WTC11 (cell line): Measurements from ENCODE around the gene DENND1C. TPM values are rescaled to one million over a fixed set of nuclear protein-coding genes. Genes with fewer than 3 reads are reported as not detected.

Experiments
- ATAC-seq: fragments of 200-7000 bp; cut with Tn5 transposase; 2 replicates; pipeline ENCODE4 v1.10.0; 2021; ENCODE audit warnings: mild to moderate bottlenecking, moderate library complexity
- CTCF ChIA-PET: fragments of 300-600 bp; sonication (Branson Sonifier 250); formaldehyde crosslinking; loops from one replicate; lab custom pipeline; 2021; ENCODE audit warnings: antibody characterized with exemption; lab: Charles Lee
- POLR2A ChIA-PET: fragments of 350-600 bp; sonication (Branson Sonifier 250); formaldehyde crosslinking; loops from one replicate; lab custom pipeline; 2021; ENCODE audit warnings: antibody characterized with exemption; lab: Charles Lee
- DNase-seq: peaks from one replicate; pipeline ENCODE4 v3.0.0; 2021; ENCODE audit warnings: low spot score
- H3K27ac Mint-ChIP-seq: 2 replicates; pipeline ENCODE4 v1.8.0; 2021; ENCODE audit warnings: mixed read lengths
- H3K27me3 Mint-ChIP-seq: 2 replicates; pipeline ENCODE4 v1.8.0; 2021; ENCODE audit warnings: low read depth, mild to moderate bottlenecking, moderate library complexity, mixed read lengths
- H3K36me3 Mint-ChIP-seq: 2 replicates; pipeline ENCODE4 v1.8.0; 2021; ENCODE audit warnings: mixed read lengths
- H3K4me1 Mint-ChIP-seq: 2 replicates; pipeline ENCODE4 v1.8.0; 2022; ENCODE audit warnings: mixed read lengths
- H3K4me3 Mint-ChIP-seq: 2 replicates; pipeline ENCODE4 v1.8.0; 2021; ENCODE audit warnings: mild to moderate bottlenecking, moderate library complexity, mixed read lengths
- H3K9me3 Mint-ChIP-seq: 2 replicates; pipeline ENCODE4 v1.8.0; 2021; ENCODE audit warnings: mixed read lengths
- ATF1 ChIP-seq: sonication (generic); formaldehyde crosslinking; IDR thresholded peaks from 2 replicates; pipeline ENCODE4 v1.8.1; 2023; ENCODE audit warnings: mild to moderate bottlenecking, moderate library complexity, missing genetic modification reagents
- CREM ChIP-seq: sonication (generic); formaldehyde crosslinking; IDR thresholded peaks from 2 replicates; pipeline ENCODE4 v1.8.1; 2022; ENCODE audit warnings: mild to moderate bottlenecking, missing genetic modification reagents, moderate library complexity
- EMX1 ChIP-seq: fragments of 250-450 bp; sonication (Bioruptor Pico); IDR thresholded peaks from 2 replicates; pipeline ENCODE4 v1.8.0; 2021; ENCODE audit warnings: mild to moderate bottlenecking
- FOXJ3 ChIP-seq: sonication (generic); formaldehyde crosslinking; IDR thresholded peaks from 2 replicates; pipeline ENCODE4 v1.9.0; 2021; ENCODE audit warnings: missing genetic modification reagents, mild to moderate bottlenecking, borderline replicate concordance
- JUN ChIP-seq: sonication (generic); formaldehyde crosslinking; IDR thresholded peaks from 2 replicates; pipeline ENCODE4 v1.8.0; 2023; ENCODE audit warnings: mild to moderate bottlenecking, missing genetic modification reagents
- MYBL2 ChIP-seq: sonication (generic); formaldehyde crosslinking; IDR thresholded peaks from 2 replicates; pipeline ENCODE4 v1.8.1; 2023; ENCODE audit warnings: mild to moderate bottlenecking, moderate library complexity, missing genetic modification reagents
- SMAD3 ChIP-seq: sonication (generic); formaldehyde crosslinking; IDR thresholded peaks from 2 replicates; pipeline ENCODE4 v1.8.0; 2022; ENCODE audit warnings: missing genetic modification reagents, mild to moderate bottlenecking, borderline replicate concordance
- SOX15 ChIP-seq: fragments of 250-450 bp; sonication (Bioruptor Pico); IDR thresholded peaks from 2 replicates; pipeline ENCODE4 v1.9.0; 2021; ENCODE audit warnings: mild to moderate bottlenecking
- ZNF138 ChIP-seq: sonication (generic); formaldehyde crosslinking; conservative IDR thresholded peaks from 2 replicates; pipeline ENCODE4 v1.8.1; 2022; ENCODE audit warnings: mild to moderate bottlenecking, moderate library complexity, missing genetic modification reagents
- total RNA-seq: library from RNA; stranded (reverse); gene quantifications from 3 replicates; pipeline ENCODE4 v1.2.3, GENCODE V29; 2021
- TF ChIP-seq, protein P1 (sequence below): sonication (generic); formaldehyde crosslinking; IDR thresholded peaks from 2 replicates; pipeline ENCODE4 v1.8.0; 2022; ENCODE audit warnings: mild to moderate bottlenecking, missing genetic modification reagents
- TF ChIP-seq, protein P2 (sequence below): sonication (generic); formaldehyde crosslinking; IDR thresholded peaks from 2 replicates; pipeline ENCODE4 v1.8.0; 2022; ENCODE audit warnings: mild to moderate bottlenecking, missing genetic modification reagents
- TF ChIP-seq, protein P3 (sequence below): sonication (generic); formaldehyde crosslinking; IDR thresholded peaks from 2 replicates; pipeline ENCODE4 v1.8.0; 2023; ENCODE audit warnings: mild to moderate bottlenecking, missing genetic modification reagents
- TF ChIP-seq, protein P4 (sequence below): sonication (generic); formaldehyde crosslinking; IDR thresholded peaks from 2 replicates; pipeline ENCODE4 v1.8.1; 2022; ENCODE audit warnings: missing genetic modification reagents, borderline replicate concordance
- TF ChIP-seq, protein P5 (sequence below): fragments of 250-450 bp; sonication (Bioruptor Pico); IDR thresholded peaks from 2 replicates; pipeline ENCODE4 v1.9.0; 2021; ENCODE audit warnings: mild to moderate bottlenecking
- TF ChIP-seq, protein P6 (sequence below): fragments of 200-600 bp; IDR thresholded peaks from 2 replicates; pipeline ENCODE4 v1.8.0; 2022; ENCODE audit warnings: antibody characterized with exemption
- TF ChIP-seq, protein P7 (sequence below): fragments of 250-450 bp; sonication (Bioruptor Pico); conservative IDR thresholded peaks from 2 replicates; pipeline ENCODE4 v1.9.0; 2021; ENCODE audit warnings: mild to moderate bottlenecking
- TF ChIP-seq, protein P8 (sequence below): sonication (generic); formaldehyde crosslinking; conservative IDR thresholded peaks from 2 replicates; pipeline ENCODE4 v1.8.1; 2022; ENCODE audit warnings: mild to moderate bottlenecking, missing genetic modification reagents

DENND1C gene
- total RNA-seq, 1 experiment from 2014 or later = 4.3 TPM

DNA sequence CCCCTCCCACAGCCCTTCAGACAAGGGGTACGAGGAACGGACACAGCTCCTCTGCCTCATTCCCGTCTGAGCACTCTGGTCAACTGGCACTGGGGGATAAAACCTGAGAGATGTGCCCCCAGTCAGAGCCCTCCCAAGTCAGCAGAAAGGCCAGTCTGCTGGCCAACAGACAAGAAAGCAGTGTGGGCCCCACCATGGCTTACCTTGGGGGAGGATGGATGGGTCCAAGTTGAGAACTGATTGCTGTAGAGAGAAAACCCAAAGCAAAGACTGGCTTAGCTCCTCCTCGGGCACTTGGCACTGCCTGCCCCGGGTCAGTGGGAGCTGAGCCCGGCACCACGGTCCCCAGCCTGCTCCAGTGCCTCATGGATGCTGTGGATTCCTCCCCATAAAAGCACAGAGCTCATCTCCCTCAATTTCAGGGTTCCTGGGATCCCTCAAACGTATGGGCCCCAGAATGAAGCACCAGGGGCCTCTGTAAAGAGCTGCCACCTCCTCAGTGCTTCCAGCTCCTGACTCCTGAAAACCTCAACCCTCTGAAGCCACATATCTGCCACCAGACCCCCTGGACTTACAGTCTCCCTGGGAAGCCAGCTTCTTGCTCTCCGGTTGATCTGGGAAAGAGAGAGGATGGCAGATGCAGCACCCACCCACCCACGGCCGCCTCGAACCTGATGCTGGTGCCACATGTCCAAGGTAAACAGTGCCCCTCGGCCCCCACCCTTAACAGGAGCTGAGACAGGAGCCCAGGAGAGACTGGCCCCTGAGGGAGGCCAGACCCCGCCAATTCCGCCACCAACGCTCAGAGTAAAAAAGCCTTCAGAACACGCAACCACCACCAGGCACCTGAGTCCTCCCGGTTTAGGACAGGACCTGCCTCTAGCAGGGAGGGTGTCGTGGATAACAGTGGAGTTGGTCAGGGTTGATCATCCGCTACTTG, 60.2 kb downstream of the DENND1C start:
- ATAC-seq = no peak
- CTCF ChIA-PET = interaction anchor here (1.3 to 1.4 kb wide), 2 partner anchors 9 to 160 kb away, joined by 3 to 4 read pairs; no protein-coding TSS in a partner anchor

DNA sequence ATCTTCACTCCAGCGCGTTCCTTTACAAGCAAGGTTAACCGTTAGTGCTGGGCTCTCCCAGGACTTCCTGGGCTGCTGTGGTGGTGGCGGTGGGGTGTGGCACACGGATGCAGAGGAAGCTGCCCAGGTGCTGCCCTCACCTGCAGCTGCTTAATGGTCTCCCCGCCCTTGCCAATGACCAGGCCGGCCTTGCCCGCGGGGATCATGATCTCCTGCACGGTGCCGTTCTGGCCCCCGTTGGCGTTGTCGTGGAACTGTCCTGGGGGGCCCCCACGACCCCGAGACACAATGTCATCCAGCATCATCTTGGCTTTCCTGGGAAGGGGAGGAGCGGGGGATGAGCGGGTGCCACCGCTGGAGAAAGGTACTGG, 63.0 kb downstream of the DENND1C start:
- no peak overlapping the region for H3K4me3 Mint-ChIP-seq
- CTCF ChIA-PET = interaction anchor here (0.5 kb wide), 1 partner anchor 445 kb away, joined by 3 read pairs; no protein-coding TSS in a partner anchor

More for the DNA sequence above, 60.2 kb downstream of the DENND1C start:
- Mint-ChIP-seq H3K27ac (peak overlapping the region; percentile 53; the same call in 1 of the 2 replicates), H3K4me3 (no peak overlapping the region), H3K9me3 (peaks cover 6% of the 10 kb centered on the region), H3K4me1 (peaks cover 14% of the 10 kb centered on the region), H3K36me3 (peaks cover 62% of the 10 kb centered on the region), H3K27me3 (peaks cover 12% of the 10 kb centered on the region)
- no peak for DNase-seq
- TF ChIP-seq, protein P1, sequence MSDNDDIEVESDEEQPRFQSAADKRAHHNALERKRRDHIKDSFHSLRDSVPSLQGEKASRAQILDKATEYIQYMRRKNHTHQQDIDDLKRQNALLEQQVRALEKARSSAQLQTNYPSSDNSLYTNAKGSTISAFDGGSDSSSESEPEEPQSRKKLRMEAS = no peak
- TF ChIP-seq, protein P2, sequence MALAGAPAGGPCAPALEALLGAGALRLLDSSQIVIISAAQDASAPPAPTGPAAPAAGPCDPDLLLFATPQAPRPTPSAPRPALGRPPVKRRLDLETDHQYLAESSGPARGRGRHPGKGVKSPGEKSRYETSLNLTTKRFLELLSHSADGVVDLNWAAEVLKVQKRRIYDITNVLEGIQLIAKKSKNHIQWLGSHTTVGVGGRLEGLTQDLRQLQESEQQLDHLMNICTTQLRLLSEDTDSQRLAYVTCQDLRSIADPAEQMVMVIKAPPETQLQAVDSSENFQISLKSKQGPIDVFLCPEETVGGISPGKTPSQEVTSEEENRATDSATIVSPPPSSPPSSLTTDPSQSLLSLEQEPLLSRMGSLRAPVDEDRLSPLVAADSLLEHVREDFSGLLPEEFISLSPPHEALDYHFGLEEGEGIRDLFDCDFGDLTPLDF = no peak
- TF ChIP-seq, protein P3, sequence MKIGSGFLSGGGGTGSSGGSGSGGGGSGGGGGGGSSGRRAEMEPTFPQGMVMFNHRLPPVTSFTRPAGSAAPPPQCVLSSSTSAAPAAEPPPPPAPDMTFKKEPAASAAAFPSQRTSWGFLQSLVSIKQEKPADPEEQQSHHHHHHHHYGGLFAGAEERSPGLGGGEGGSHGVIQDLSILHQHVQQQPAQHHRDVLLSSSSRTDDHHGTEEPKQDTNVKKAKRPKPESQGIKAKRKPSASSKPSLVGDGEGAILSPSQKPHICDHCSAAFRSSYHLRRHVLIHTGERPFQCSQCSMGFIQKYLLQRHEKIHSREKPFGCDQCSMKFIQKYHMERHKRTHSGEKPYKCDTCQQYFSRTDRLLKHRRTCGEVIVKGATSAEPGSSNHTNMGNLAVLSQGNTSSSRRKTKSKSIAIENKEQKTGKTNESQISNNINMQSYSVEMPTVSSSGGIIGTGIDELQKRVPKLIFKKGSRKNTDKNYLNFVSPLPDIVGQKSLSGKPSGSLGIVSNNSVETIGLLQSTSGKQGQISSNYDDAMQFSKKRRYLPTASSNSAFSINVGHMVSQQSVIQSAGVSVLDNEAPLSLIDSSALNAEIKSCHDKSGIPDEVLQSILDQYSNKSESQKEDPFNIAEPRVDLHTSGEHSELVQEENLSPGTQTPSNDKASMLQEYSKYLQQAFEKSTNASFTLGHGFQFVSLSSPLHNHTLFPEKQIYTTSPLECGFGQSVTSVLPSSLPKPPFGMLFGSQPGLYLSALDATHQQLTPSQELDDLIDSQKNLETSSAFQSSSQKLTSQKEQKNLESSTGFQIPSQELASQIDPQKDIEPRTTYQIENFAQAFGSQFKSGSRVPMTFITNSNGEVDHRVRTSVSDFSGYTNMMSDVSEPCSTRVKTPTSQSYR (CRISPR knock-in tag) = no peak
- TF ChIP-seq ATF1 (no peak), ZNF138 (CRISPR knock-in tag) (no peak), FOXJ3 (CRISPR knock-in tag) (no peak), JUN (CRISPR knock-in tag) (no peak), CREM (CRISPR knock-in tag) (no peak)
- TF ChIP-seq, protein P4, sequence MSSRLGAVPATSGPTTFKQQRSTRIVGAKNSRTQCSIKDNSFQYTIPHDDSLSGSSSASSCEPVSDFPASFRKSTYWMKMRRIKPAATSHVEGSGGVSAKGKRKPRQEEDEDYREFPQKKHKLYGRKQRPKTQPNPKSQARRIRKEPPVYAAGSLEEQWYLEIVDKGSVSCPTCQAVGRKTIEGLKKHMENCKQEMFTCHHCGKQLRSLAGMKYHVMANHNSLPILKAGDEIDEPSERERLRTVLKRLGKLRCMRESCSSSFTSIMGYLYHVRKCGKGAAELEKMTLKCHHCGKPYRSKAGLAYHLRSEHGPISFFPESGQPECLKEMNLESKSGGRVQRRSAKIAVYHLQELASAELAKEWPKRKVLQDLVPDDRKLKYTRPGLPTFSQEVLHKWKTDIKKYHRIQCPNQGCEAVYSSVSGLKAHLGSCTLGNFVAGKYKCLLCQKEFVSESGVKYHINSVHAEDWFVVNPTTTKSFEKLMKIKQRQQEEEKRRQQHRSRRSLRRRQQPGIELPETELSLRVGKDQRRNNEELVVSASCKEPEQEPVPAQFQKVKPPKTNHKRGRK = no peak
- POLR2A ChIA-PET = no interaction called here

More for the DNA sequence above, 63.0 kb downstream of the DENND1C start:
- ATAC-seq = no peak
- Mint-ChIP-seq H3K27me3 (no peaks in the 10 kb centered on the region), H3K9me3 (no peaks in the 10 kb centered on the region), H3K36me3 (peaks cover 72% of the 10 kb centered on the region)
- POLR2A ChIA-PET = interaction anchor here (0.6 kb wide), 1 partner anchor 9 kb away, joined by 3 read pairs; no protein-coding TSS in a partner anchor
- no peak for DNase-seq
- no peak for TF ChIP-seq EMX1 (CRISPR knock-in tag)
- TF ChIP-seq, protein P5, sequence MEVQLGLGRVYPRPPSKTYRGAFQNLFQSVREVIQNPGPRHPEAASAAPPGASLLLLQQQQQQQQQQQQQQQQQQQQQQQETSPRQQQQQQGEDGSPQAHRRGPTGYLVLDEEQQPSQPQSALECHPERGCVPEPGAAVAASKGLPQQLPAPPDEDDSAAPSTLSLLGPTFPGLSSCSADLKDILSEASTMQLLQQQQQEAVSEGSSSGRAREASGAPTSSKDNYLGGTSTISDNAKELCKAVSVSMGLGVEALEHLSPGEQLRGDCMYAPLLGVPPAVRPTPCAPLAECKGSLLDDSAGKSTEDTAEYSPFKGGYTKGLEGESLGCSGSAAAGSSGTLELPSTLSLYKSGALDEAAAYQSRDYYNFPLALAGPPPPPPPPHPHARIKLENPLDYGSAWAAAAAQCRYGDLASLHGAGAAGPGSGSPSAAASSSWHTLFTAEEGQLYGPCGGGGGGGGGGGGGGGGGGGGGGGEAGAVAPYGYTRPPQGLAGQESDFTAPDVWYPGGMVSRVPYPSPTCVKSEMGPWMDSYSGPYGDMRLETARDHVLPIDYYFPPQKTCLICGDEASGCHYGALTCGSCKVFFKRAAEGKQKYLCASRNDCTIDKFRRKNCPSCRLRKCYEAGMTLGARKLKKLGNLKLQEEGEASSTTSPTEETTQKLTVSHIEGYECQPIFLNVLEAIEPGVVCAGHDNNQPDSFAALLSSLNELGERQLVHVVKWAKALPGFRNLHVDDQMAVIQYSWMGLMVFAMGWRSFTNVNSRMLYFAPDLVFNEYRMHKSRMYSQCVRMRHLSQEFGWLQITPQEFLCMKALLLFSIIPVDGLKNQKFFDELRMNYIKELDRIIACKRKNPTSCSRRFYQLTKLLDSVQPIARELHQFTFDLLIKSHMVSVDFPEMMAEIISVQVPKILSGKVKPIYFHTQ (CRISPR knock-in tag) = no peak
- TF ChIP-seq MYBL2 = no peak
- TF ChIP-seq, protein P6, sequence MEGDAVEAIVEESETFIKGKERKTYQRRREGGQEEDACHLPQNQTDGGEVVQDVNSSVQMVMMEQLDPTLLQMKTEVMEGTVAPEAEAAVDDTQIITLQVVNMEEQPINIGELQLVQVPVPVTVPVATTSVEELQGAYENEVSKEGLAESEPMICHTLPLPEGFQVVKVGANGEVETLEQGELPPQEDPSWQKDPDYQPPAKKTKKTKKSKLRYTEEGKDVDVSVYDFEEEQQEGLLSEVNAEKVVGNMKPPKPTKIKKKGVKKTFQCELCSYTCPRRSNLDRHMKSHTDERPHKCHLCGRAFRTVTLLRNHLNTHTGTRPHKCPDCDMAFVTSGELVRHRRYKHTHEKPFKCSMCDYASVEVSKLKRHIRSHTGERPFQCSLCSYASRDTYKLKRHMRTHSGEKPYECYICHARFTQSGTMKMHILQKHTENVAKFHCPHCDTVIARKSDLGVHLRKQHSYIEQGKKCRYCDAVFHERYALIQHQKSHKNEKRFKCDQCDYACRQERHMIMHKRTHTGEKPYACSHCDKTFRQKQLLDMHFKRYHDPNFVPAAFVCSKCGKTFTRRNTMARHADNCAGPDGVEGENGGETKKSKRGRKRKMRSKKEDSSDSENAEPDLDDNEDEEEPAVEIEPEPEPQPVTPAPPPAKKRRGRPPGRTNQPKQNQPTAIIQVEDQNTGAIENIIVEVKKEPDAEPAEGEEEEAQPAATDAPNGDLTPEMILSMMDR = no peak
- TF ChIP-seq, protein P7, sequence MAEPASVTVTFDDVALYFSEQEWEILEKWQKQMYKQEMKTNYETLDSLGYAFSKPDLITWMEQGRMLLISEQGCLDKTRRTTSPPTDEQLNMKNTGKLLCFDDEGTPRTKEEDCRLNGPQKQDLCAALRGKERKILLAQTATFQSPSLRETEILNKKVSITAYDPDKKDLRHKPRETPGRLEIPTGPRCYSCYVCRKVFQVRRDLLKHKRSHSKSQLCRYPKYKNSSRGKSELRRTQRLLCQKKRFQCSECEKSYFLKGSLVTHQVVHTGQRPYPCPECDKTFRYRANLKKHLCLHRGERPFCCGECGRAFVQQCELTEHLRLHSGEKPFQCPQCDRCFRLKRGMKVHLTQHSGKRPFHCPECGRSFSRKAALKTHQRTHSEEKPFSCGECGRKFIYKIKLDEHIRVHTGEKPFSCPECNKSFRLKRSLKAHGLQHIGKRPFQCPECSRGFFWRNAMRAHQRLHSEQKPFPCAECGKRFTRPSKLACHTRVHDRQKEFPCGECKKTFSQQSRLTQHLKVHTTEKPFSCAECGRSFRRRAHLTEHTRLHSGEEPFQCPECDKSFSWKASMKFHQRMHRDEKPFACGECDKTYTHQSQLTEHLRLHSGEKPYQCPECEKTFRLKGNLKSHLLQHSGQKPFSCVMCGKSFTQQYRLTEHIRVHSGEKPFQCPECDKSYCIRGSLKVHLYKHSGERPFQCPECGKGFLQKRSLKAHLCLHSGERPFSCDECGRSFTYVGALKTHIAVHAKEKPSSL (CRISPR knock-in tag) = no peak
- no peak for TF ChIP-seq SOX15 (CRISPR knock-in tag)
- TF ChIP-seq SMAD3 (CRISPR knock-in tag) = no peak
- TF ChIP-seq, protein P1 = no peak
- no peak for TF ChIP-seq CREM (CRISPR knock-in tag)
- TF ChIP-seq, protein P8, sequence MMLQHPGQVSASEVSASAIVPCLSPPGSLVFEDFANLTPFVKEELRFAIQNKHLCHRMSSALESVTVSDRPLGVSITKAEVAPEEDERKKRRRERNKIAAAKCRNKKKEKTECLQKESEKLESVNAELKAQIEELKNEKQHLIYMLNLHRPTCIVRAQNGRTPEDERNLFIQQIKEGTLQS (CRISPR knock-in tag) = no peak
- TF ChIP-seq, all 79 proteins: peak for 0
- H3K4me1 Mint-ChIP-seq = peaks cover 21% of the 10 kb centered on the region
- no peak overlapping the region for H3K27ac Mint-ChIP-seq
